ENCODE data around the gene NTSR2.

DNA sequence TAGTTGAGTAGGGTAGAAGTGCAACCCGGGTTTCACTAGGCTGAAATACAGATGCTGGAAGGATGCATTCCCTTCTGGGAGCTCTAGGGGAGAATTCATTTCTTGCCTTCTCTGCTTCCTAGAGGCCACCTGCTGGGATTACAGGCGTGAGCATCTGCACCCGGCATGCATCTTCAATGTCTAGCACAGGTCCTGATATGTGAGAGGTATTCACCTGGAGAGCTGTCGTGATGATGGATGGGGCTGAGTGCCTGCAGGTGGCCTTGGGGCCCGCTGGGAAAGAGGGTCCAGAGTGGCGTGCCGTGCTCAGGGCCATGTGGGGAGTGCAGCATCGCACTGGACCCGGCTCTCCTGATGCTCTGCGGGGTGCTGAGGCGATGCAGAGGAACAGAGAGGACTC lies 6.6 kb upstream of the NTSR2 start:
- no peak for TF ChIP-seq CTCF (IDR thresholded peaks at IDR 0.05)
- TF ChIP-seq TEAD4 (CRISPR knock-in tag; IDR thresholded peaks at IDR 0.05), result no peak
- TF ChIP-seq NR3C1 (CRISPR knock-in tag; conservative IDR thresholded peaks at IDR 0.05; ENCODE audit: low read depth), result no peak
- TF ChIP-seq TP53 (CRISPR knock-in tag; IDR thresholded peaks at IDR 0.05), result no peak
- TF ChIP-seq CREB1 (CRISPR knock-in tag; IDR thresholded peaks at IDR 0.05), result no peak
- TF ChIP-seq, protein P1, sequence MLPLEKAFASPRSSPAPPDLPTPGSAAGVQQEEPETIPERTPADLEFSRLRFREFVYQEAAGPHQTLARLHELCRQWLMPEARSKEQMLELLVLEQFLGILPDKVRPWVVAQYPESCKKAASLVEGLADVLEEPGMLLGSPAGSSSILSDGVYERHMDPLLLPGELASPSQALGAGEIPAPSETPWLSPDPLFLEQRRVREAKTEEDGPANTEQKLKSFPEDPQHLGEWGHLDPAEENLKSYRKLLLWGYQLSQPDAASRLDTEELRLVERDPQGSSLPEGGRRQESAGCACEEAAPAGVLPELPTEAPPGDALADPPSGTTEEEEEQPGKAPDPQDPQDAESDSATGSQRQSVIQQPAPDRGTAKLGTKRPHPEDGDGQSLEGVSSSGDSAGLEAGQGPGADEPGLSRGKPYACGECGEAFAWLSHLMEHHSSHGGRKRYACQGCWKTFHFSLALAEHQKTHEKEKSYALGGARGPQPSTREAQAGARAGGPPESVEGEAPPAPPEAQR (CRISPR knock-in tag; IDR thresholded peaks at IDR 0.05), result no peak
- no peak for TF ChIP-seq AFF4 (CRISPR knock-in tag; IDR thresholded peaks at IDR 0.05; ENCODE audit: borderline replicate concordance)
- no peak for TF ChIP-seq ETV6 (CRISPR knock-in tag; IDR thresholded peaks at IDR 0.05)
- TF ChIP-seq, protein P2, sequence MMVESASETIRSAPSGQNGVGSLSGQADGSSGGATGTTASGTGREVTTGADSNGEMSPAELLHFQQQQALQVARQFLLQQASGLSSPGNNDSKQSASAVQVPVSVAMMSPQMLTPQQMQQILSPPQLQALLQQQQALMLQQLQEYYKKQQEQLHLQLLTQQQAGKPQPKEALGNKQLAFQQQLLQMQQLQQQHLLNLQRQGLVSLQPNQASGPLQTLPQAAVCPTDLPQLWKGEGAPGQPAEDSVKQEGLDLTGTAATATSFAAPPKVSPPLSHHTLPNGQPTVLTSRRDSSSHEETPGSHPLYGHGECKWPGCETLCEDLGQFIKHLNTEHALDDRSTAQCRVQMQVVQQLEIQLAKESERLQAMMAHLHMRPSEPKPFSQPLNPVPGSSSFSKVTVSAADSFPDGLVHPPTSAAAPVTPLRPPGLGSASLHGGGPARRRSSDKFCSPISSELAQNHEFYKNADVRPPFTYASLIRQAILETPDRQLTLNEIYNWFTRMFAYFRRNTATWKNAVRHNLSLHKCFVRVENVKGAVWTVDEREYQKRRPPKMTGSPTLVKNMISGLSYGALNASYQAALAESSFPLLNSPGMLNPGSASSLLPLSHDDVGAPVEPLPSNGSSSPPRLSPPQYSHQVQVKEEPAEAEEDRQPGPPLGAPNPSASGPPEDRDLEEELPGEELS (CRISPR knock-in tag; IDR thresholded peaks at IDR 0.05), result no peak
- TF ChIP-seq NFYB (CRISPR knock-in tag; conservative IDR thresholded peaks at IDR 0.05; ENCODE audit: low read depth), result no peak

Measured in WTC11 (cell line).